ENCODE results near the gene TBXT.
"Not testable (repeated sequence)": the region's sequence is repeated elsewhere in the genome, so short reads cannot be mapped to it uniquely, and the experiment has no call there.

The TBXT gene

DNA sequence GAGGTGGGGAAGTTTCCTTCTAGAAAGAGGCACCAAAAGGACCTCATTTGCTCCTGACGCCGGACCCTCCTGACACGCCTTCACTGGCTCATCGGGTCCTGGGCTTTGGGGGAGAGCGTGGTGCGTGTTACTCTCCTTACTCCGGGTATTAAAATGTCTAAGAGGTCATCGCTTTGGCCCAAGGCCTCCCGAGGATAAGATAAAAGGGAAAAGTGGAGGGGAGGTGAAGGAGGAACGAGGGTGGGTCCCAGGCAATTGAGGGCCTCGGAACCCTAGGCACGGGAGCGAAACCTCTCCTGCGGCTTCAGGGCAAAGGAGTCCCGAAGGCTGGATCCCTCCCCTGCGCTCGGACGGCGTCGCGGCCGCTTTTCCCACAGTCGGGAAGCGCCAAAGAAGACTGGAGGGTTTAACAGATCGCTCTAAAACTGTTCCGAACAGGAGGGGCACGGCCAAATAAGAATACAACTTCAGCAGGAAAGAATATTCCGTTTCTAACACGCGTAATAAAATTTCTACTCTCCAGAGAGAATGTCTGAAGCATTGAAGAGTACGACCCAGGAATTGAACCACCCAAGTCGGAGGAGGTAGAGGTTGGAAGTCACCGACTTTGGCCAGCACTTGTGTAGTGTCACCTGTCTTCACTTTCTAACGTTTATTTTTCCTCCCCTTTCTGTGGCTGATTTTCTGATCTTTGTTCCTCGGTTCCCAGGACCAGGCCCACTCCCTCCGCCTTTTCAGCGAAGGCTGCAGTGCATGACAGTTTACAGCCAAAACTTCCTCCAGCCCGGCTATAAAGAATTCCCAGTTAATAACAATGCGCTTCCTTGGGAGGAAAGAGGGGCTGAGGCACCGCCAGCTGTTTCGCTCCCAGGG lies 2.1 kb upstream of the TBXT start:
- no peak for DNase-seq (ENCODE audit: low spot score)

DNA sequence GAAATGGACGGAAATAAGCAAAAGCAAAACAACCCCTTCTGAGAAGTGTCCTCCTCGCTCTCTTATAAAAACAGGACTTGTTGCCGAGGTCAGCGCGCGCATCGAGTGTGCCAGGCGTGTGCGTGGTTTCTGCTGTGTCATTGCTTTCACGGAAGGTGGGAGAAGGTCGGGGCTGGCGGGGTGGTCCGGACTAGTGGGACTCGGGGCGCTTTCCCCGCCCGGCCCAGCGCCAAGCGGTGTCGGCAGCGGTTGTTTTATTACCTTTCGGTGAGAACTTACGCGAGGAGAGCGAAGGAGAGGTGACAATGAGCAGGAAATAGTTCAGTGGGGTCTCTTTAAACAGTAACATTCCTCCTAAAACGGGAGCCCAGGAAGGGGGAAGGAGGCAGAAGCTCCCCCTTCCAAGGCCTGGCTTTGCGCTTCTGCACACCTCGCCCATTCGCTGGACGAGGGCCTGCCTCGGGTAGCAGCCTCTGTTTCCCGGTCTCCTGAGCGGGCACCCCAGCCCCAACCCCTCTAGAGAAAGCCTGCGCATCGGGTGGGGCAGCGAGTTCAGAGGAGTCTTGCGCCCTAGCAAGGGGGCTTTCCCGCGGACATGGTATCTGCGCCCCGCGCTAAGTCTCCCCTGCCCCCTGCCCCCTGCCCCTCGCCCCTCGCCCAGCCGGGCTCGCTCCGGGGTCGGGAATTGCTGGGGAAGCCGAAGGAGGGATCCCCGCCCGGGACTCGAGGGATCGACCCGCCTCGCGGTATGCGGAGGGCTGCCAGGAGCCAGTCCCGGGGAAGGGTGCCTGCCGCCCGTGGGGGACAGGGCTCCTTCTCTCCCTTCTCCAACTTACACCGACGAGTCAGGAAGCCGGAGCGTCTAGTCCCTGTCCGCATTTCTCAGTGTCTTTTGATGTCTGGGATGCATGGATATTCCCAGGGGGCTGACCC lies 1.2 kb upstream of the TBXT start:
- no peak for DNase-seq (ENCODE audit: low spot score)

DNA sequence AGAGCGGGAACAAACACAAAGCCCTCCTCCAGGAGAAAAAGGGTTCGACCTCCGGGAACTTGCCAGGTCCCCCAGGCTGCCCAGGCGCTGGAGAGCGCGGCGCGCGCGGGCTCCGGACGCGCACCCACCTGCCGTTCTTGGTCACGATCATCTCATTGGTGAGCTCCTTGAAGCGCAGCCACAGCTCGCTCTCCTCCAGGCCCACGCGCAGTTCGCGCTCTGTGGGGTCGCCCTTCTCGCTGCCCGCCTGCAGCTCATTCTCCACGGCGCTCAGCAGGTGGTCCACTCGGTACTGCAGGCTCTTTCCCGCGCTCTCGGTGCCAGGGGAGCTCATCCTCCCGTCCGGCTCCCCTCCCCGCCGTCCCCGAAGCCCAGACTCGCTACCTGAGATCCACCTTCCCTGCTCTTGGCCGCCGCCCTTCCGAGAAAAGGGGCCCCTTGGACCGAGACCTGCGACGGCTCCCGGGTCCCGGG lies 356 bp downstream of the TBXT start:
- no peak for DNase-seq (ENCODE audit: low spot score)

DNA sequence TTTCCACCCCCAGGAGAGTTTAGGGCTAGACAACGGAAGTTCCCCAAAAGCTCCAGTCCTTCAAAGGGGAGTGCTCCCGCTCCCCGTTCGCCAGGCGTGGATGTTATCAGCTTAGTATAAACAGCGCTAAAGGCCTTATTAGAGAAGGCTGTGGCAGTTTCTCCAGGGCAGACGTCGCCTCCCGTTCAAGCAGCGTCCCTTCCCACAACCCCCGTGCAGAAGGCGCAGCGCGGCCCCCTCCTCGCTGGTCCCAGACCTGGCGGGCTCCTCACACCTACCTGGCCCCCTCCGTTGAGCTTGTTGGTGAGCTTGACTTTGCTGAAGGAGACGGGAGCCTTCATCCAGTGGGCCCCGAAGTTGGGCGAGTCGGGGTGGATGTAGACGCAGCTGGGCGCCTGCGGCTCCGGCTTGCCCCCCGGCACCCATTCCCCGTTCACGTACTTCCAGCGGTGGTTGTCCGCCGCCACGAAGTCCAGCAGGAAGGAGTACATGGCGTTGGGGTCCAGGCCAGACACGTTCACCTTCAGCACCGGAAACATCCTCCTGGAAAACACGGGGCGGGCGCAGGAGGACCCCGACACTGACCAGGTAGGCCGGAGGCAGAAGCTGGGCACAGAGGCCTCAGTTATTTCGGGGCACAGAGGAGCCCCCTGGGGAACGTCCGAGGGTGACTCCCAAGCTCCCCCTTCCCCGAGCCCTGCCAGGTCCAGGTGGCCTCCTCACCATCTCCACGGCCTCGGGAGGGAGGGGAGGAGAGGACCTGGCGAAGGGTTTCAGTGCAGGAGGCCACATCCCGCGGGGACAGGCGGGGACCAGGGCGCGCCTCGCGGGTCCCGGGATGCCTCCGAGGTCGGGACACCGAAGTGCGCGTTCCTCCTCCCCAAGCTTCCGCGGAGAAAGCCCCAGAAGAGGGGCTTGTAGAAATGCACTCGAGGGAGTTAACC lies 1.1 kb downstream of the TBXT start:
- no peak for DNase-seq (ENCODE audit: low spot score)

DNA sequence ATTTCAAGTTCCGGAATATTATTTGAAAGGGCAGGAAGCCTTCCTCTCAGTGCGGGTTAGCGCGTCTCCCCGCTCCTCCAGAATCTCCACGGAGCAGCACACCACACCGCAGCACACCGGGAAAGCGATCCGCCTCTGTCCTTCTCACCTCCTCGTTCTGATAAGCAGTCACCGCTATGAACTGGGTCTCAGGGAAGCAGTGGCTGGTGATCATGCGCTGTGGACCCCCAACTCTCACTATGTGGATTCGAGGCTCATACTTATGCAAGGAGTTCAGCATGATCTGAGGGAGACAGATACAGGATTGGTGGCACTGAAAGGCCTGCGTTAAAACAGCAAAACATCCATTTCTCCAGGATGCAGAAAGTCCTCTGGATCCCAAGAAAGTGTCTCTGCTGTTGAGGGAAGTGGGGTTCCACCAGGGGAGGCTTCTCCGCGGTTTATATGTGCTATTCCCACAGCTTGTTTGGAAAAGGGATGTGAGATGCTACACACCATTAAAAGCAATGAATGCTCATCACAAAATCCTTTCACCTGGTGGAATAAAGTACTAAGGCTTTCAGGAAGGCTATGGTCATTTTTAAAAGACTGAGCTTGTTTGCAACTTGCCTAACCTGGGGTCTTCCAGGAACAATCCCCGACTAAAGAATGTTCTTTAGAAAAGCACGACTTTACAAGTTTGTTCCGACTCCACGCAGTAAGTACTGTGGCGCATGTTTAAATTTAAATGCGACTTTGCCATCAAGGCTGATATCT lies 1.9 kb downstream of the TBXT start:
- no peak for DNase-seq (ENCODE audit: low spot score)

DNA sequence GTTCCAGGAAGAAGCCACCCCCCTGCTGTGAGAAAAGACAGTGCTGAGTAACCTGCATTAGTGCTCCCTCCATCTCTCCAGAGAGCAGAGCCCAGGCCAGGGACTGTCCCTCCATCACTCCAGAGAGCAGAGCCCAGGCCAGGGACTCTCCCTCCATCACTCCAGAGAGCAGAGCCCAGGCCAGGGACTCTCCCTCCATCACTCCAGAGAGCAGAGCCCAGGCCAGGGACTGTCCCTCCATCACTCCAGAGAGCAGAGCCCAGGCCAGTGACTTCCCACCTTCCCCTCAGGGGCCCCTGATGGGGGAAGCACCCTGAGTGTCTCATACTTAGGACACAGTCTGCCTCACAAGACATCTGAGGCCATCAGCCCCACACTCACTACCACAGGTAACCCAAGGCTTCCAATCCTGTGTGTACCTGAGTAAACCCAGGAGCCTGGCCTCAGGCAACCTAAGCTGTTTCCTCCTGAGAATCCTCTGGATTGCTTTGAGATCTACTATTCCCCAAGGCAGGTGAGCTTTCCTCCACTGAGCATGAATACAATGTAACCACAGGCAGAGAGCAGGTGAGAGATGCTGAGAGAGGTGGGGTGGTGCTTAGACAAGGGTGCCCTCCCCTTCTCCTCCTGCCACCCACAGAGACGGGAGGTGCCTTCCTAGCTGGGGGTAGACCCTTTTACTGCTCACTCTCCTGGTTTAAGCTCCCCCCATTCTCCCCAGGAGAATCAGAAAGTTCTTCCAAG lies 4.9 kb downstream of the TBXT start:
- DNase-seq (ENCODE audit: low spot score): no peak

DNA sequence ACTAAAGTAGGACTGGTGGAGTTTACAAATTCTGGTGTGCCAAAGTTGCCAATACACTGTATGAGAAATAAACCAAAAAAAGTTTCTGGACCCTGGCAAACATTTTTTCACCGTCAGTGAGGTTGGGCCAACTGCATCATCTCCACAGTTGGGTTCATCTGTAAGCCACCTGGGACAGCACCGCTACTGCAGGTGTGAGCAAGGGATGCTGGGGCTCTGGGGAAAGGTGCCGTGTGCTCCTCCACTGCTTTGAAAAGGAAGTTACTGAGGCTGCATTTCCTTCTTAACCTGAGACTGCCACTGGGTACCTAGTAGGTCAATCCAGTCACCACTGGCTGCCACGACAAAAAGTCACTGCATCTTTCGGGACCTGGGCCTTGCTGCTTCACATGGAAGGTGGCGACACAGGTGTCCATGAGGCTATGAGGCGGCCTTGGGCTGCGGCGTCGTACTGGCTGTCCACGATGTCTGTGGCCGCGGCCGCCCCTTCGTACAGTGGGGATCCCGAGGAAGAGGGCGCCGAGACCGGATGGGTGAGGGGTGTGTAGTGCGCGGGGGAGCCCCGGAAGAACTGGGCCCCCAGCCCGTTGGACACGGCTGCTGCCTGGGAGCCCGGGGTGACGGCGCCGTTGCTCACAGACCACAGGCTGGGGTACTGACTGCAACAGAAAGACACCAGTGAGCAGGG lies 9.6 kb downstream of the TBXT start:
- DNase-seq (ENCODE audit: low spot score): no peak

DNA sequence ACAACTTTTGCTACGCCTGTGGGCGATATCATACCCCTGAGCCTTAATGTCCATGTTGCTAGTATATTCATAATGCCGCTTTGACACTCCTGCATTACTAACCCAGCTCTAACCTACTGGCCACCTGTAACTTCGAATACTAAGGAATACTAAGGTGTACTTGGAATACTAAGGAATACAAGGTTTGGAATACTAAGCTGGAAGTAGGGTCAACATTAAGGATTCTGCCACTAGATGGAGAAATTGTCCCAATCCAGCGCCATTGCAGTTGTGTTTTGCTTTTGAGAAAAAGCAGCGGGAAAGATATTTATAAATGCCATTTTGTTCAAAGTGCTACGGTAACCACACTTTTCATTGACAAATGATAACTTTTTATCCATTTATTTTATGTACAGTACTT lies 10.7 kb downstream of the TBXT start:
- no peak for DNase-seq (ENCODE audit: low spot score)

DNA sequence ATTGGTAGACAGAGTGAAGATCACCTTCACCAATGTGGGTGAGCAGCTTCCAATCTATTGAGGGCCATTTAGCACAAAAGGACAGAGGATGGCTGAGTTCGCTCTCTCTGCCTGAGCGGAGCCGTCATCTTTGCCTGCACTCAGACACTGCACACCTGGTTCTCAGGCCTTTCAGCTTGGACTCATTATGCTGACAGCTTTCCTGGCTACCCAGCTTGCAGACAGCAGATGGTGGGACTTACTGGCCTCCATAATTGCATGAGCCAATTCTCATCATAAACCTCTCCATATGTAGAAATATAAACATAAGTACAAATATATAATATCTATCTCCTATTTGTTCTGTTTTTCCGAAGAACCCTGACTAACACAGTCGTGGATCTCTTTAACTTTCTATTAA lies 13.7 kb downstream of the TBXT start:
- no peak for DNase-seq (ENCODE audit: low spot score)

DNA sequence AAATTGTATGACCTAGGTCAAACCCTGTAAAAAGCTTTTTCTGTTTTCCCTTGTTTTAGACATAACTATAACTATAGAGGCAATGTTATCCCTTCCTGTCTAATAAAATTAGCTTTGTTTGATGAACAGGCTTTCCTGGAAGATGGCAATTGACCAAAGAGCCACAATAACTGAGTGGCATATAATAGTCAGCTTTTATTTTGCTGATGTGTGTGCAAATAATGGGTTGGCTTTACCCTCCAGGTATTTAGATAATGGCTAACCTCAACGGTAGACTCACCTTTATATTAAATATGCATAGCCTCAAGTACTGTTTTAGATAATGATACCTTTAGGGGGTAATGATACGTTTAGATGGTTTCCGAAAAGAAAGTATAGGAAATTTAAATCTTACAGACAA lies 15.0 kb downstream of the TBXT start:
- DNase-seq (ENCODE audit: low spot score): no peak

DNA sequence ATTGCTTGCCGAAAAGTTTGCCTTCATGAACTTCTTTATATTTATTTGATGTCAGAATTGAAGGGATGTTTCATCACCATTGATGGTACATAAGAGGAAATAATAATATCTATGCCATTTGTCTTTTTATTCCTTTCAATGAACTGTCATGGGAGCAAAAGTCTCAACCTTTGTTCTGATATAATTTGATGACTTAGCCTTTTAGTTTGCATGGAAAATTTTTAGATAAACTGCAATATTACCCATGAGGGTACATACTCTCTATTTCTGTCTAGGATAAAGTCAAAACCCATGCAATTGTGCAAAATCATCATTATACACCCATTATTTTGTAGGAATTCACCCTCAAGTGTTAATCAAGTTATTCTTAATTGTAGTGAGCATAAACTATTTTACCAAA lies 15.9 kb downstream of the TBXT start:
- no peak for DNase-seq (ENCODE audit: low spot score)

DNA sequence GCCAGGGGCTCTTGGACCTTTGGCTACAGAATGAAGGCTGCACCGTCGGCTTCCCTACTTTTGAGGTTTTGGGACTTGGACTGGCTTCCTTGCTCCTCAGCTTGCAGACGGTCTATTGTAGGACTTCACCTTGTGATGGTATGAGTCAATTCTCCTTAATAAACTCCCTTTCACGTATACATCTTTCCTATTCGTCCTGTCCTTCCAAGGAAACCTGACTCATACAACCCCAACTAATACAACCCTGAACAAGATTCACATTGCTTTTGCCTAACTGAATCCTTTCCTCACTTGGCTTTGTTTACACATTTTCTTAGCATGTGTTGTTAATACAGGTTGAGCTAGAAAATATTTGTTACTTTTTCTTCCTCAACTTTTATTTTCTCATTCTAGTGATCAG lies 21.9 kb downstream of the TBXT start:
- no peak for DNase-seq (ENCODE audit: low spot score)

DNA sequence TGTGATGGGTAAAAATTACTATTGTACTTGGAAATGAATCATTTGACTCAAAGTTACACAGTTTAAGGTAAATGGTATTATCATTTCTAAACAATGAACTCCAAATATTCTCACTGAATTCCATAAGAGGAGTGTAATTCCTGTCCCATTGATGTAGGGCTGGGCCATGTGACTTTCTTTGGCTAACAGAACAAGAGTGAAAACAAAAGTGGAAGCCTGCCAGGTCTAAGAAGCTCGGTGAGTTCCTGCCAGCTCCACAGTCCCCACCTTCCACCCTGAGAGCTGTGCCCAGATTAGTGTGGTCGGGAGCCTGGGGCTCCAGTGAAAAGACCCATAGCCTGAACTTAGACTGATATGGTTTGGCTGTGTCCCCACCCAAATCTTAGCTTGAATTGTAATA lies 24.6 kb downstream of the TBXT start:
- no peak for DNase-seq (ENCODE audit: low spot score)

DNA sequence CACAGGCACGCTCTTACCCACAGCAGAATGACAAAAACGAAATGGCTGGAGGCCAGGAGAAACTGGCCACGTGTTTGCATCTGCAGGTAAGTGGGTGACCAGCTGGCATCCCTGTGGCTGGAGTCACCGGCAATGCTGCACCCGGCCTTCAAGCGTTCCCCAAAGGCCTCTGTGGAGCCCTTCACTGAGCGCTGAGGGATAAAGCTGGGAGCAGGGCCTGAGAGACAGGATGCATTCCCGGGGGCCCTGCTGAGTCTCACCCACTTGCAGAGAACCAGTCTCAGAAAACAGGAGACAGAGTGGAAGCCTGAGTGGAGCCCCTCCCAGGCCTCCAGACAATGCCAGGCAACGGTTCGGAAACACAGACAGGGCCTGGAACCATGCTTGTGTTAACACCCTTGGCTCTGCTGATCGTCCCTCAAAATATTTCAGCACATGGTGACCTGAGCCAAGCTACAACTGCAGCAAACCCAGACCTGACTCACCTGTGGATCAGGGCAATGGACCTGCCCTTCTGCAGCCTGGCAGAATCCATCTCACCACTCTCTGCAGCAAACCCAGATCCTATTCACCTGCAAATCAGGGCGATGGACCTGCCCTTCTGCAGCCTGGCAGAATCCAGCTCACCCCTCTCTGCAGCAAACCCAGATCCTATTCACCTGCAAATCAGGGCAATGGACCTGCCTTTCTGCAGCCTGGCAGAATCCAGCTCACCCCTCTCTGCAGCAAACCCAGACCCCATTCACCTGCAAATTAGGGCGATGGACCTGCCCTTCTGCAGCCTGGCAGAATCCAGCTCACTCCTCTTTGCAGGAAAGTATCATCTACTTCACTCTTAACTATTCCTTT lies 39.8 kb downstream of the TBXT start:
- no peak for DNase-seq (ENCODE audit: low spot score)

DNA sequence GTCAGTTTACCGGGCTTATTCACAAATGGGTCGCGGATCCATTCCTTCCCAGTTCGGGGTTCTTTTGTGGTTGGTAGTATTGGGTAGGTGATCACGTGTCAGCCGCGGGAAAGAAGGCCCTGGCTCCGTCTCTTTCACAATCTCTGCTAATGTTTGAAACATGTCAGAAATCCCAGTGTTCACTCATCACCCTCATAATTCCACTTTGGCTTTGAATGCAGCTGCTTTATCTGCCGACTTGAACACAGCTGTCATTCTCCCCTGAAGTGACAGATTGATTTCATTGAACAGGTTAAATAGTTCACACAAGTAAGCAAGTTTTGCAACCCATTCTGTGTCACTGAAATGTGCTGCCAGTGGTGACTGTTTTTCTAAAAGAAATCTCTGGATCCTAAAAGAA lies 44.5 kb downstream of the TBXT start:
- not testable (repeated sequence) for DNase-seq (ENCODE audit: low spot score)

DNA sequence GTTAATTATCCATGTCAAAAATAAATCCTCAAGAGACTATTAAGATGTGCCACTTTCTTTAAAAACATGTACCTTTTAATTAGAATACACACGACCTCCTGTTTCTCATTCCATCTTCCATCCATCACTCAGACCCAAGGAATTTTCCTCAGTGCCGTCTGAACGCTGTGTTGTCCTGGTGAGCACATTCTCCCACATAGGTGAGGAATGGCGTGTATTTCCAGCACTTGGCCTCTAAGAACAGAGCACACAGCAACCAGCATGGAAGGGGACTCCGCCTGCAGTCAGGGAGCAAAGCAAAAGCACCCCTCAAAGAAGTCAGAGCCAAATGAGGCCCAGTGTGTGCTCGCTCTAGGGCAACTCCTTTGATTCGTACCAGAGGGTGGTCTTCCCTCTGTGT lies 45.9 kb downstream of the TBXT start:
- DNase-seq (ENCODE audit: low spot score): no peak

DNA sequence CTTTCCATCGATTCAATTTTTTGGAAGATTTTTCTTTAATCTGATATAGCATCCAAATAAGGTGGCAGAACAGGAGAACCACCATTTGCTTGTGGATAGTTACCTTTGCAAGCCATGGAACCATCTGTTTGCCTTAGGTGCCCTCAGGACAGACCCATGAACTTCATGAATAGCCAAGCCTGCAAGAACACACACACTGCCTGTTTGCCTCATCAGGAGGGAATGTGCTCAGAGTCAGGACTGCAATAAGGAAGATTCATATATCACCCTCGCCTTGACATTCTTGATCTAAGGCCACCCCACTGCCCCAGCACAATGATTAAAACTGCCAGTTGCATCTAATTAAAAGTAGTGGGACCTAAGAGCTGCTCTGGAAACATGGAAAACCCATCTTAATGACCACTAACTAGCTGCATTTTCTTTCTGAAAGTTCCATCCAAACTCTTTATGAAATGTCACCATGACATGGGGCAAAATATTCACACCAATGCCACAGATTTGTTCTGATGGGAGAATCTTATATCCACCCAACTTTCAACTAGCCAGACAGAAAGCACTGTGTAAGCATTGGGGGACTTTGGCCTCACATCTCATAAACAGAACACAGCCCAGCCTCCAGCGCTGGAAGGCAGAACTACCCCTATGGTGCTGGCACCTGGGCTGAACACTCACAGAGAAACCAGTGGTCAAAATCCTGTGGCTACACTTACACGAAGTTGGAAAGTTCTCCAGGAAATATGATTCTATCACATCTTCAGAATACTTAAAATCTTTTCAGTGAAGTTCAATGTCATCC lies 48.3 kb downstream of the TBXT start:
- no peak for DNase-seq (ENCODE audit: low spot score)

DNA sequence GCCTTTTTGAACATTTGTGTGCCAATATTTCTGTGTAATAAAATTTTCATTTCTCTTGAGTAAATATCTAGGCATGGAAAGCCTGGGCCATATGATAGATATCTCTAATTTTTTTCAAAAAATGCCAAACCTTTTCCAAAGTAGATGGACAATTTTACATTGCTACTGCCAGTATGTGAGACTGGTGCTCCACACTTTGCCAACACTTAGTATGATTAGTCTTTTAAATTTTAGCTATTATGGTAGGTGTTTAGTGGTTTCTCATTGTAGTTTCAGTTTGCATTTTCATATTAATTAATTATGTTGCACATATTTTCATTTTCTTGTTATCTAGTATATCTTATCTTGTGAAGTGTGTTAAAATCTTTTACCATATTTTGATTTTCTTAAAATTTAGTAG lies 52.0 kb downstream of the TBXT start:
- no peak for DNase-seq (ENCODE audit: low spot score)
